ENCODE data around the gene PCSK2.

PCSK2 gene

DNA sequence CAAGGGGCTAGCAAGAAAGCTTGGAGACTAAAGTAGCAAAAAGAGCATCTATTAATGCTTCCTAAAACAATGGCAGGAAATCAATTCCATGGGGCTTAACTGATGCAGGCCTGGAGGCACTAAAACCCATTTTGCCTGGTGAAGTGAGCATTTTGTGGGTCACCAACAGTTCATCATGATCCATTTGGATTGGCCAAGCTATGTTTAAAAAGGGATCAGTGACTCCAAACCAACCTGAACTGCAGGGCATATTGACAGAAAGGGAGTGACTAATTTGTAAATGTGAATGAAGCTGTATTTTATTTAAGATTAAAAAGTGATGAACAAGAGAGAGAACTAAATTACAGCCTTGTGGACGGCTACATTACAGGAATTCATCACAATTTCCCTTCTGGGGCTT lies 132.0 kb downstream of the PCSK2 start:
- no peak for DNase-seq
- Histone ChIP-seq H3K36me3 (peaks cover 54% of the 10 kb centered on the region), H3K9me3 (ENCODE audit: severe bottlenecking) (no peaks in the 10 kb centered on the region), H3K27me3 (ENCODE audit: insufficient read depth, low read depth, severe bottlenecking) (no peaks in the 10 kb centered on the region), H3K27ac (no peak overlapping the region), H3K4me3 (ENCODE audit: low read depth, low read length) (no peak overlapping the region)
- TF ChIP-seq, protein P1, sequence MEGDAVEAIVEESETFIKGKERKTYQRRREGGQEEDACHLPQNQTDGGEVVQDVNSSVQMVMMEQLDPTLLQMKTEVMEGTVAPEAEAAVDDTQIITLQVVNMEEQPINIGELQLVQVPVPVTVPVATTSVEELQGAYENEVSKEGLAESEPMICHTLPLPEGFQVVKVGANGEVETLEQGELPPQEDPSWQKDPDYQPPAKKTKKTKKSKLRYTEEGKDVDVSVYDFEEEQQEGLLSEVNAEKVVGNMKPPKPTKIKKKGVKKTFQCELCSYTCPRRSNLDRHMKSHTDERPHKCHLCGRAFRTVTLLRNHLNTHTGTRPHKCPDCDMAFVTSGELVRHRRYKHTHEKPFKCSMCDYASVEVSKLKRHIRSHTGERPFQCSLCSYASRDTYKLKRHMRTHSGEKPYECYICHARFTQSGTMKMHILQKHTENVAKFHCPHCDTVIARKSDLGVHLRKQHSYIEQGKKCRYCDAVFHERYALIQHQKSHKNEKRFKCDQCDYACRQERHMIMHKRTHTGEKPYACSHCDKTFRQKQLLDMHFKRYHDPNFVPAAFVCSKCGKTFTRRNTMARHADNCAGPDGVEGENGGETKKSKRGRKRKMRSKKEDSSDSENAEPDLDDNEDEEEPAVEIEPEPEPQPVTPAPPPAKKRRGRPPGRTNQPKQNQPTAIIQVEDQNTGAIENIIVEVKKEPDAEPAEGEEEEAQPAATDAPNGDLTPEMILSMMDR (IDR thresholded peaks at IDR 0.05; ENCODE audit: low read depth, low read length): no peak

DNA sequence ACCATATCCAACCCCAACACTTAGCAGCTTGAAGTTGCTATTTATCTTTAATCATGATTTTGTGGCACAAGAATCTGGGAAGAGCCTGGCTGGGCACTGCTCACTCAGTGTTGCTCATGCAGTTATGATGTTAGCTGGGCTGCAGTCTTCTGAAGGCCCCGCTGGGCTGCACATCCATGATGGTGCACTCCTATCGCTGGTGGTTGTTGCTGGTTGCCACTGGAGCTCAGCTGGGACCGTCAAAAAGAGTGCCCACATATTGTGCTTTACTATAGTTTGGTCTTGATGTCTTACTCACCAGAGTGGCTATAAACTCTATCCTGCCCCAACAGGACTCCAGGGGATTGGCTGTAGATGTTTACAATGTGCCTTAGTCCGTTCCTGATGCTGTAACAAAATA lies 137.8 kb downstream of the PCSK2 start:
- Histone ChIP-seq H3K9me3 (ENCODE audit: severe bottlenecking) (no peaks in the 10 kb centered on the region), H3K27ac (no peak overlapping the region), H3K27me3 (ENCODE audit: insufficient read depth, low read depth, severe bottlenecking) (no peaks in the 10 kb centered on the region), H3K4me3 (ENCODE audit: low read depth, low read length) (no peak overlapping the region), H3K36me3 (peaks cover 59% of the 10 kb centered on the region)
- TF ChIP-seq, protein P1 (IDR thresholded peaks at IDR 0.05; ENCODE audit: low read depth, low read length): no peak
- DNase-seq: no peak

DNA sequence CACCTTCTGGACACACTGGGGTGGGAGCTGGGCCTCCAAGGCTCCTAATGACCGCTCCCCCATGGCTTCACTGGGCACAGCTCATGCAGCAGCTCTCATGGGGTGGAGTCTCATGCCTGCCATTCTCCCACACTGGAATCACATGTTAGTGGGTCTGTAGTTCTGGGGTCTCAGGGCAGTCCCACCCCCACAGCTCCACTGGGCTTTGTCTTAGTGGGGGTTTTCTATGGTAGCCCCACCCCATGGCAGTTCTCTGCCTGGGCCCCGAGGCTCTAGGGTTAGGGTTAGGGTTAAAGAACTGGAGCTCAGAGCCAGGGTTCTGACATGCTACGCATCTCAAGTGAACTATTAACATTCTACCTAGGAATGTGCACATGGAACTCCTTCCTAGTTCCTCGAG lies 139.0 kb downstream of the PCSK2 start:
- no peak overlapping the region for H3K27ac ChIP-seq
- H3K36me3 ChIP-seq: peaks cover 49% of the 10 kb centered on the region
- no peaks in the 10 kb centered on the region for H3K27me3 ChIP-seq (ENCODE audit: insufficient read depth, low read depth, severe bottlenecking)
- no peaks in the 10 kb centered on the region for H3K9me3 ChIP-seq (ENCODE audit: severe bottlenecking)
- TF ChIP-seq, protein P1 (IDR thresholded peaks at IDR 0.05; ENCODE audit: low read depth, low read length): no peak
- no peak overlapping the region for H3K4me3 ChIP-seq (ENCODE audit: low read depth, low read length)
- DNase-seq: no peak

DNA sequence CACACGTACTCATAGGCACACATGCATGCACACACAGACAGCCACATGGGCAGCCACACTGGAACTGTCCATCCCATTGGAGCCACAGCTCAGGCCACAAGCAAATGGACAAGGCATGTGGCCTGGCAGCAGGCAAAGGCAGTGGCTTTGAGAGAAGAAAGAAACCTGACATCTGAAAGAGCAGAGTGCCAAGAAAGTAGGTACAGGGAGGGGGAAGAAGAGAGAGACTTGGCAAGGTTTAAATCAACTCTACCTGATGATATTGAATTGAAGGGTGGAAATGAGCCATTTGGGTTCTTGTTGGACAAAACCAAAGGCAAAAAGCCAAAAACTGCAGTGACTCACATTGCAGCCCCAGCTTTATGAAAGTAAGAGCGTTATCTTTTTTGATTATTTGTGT lies 142.7 kb downstream of the PCSK2 start:
- no peaks in the 10 kb centered on the region for H3K27me3 ChIP-seq (ENCODE audit: insufficient read depth, low read depth, severe bottlenecking)
- no peak overlapping the region for H3K4me3 ChIP-seq (ENCODE audit: low read depth, low read length)
- no peak overlapping the region for H3K27ac ChIP-seq
- DNase-seq: no peak
- TF ChIP-seq, protein P1 (IDR thresholded peaks at IDR 0.05; ENCODE audit: low read depth, low read length): no peak
- peaks cover 22% of the 10 kb centered on the region for H3K36me3 ChIP-seq
- H3K9me3 ChIP-seq (ENCODE audit: severe bottlenecking): no peaks in the 10 kb centered on the region

DNA sequence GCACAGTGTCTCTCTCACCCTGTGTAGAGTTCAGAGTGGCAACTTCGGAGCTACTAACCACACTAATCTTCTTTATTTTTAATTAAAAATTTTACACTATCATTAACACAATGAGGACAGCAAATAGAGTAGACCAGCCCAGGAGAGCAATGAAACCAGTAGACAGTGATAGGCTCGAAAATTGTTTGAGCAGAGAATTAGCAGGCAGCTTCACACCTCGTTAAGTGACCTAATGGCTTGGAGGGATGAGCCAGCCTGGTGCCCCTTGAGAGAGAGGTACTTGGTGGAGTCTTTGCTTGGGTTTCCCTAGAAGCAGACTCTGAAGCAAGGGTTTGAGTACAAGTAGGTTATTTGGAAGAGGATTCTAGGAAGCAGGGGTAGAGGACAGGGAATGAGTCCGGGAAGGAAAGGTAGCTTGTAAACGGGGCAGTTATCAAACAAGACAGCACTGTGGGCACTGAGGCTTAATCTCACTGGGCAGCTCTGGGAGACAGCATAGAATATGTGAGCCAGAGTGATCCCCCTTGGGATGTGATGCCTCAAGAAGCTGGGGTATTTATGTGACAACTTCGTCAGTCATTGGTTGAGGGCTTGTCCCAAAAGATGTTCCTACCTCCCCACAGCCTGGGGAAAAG lies 146.1 kb downstream of the PCSK2 start:
- no peaks in the 10 kb centered on the region for H3K27me3 ChIP-seq (ENCODE audit: insufficient read depth, low read depth, severe bottlenecking)
- DNase-seq: no peak
- TF ChIP-seq, protein P1 (IDR thresholded peaks at IDR 0.05; ENCODE audit: low read depth, low read length): no peak
- no peaks in the 10 kb centered on the region for H3K9me3 ChIP-seq (ENCODE audit: severe bottlenecking)
- H3K27ac ChIP-seq: no peak overlapping the region
- no peak overlapping the region for H3K4me3 ChIP-seq (ENCODE audit: low read depth, low read length)
- H3K36me3 ChIP-seq: peaks cover 17% of the 10 kb centered on the region

DNA sequence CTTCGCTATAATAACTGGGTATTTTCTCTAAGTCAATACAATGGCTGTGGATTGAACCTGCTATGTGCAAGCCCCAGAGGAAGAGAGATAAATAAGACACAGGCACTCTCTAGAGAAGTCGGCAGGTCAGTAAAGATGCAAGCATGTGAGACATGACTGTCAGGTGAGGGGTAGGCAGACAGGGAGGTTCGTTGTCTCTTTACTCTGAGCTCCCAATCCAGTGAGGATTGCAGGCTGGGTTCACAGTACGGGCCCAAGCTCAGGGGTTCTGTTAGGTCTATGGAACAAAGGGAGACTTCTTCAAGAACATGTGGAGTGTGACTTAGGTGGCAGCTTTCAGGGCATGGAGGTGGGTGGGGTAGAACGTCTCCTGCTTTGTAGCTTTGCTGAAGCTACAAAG lies 147.2 kb downstream of the PCSK2 start:
- Histone ChIP-seq H3K36me3 (peaks cover 12% of the 10 kb centered on the region), H3K27ac (no peak overlapping the region), H3K9me3 (ENCODE audit: severe bottlenecking) (no peaks in the 10 kb centered on the region), H3K4me3 (ENCODE audit: low read depth, low read length) (no peak overlapping the region), H3K27me3 (ENCODE audit: insufficient read depth, low read depth, severe bottlenecking) (no peaks in the 10 kb centered on the region)
- no peak for DNase-seq
- TF ChIP-seq, protein P1 (IDR thresholded peaks at IDR 0.05; ENCODE audit: low read depth, low read length): no peak
